GM19452 (cell line): ENCODE results near the gene KCTD20.
A peak's percentile ranks its signal among the peaks of the same experiment; 100 is the strongest.

Source experiments
- ATAC-seq: cut with Tn5 transposase; IDR thresholded peaks from one replicate; pipeline ENCODE4 v1.9.1; 2021; ENCODE audit not compliant: unreplicated experiment

The KCTD20 gene

GRCh38 chr6:36492092-36492491, 49.3 kb downstream of the KCTD20 start:
- ATAC-seq, result no peak

DNA sequence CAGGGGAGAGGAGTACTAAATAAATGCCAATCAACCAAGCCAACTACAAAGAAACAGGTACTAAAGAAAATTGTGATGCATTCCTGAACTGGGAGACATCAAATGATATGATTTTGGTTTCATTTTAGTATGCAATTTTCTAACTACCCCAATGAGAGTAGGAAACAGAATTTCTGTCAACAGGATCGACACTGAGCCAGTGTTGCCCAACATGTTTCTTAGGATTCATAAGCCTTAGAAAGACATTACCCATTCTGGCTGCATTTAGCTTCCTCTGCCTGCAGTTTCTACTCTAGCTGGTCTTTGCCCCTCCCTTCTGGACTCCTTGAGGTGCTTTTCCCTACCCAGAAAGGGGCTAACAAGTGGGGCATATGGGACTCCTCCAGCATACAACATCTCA, 49.8 kb downstream of the KCTD20 start:
- ATAC-seq, result no peak

DNA sequence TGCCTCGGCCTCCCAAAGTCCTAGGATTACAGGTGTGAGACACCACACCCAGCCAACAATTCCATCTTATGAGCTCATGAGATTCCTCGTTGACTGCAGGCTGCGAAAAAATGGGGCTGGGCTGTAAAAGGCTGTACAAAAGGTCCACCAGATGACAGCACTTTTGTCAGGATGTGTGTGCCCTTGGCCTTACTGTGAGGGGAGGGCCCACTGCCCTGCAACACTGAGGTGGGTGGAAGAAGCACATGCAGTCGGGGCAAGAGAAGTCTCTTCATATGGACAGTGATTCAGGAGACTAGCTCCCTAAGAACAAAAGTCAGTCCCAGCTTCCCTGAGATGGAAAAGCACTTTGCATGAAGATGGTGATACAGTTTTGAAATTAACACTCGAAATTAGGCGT, 50.5 kb downstream of the KCTD20 start:
- no peak for ATAC-seq

DNA sequence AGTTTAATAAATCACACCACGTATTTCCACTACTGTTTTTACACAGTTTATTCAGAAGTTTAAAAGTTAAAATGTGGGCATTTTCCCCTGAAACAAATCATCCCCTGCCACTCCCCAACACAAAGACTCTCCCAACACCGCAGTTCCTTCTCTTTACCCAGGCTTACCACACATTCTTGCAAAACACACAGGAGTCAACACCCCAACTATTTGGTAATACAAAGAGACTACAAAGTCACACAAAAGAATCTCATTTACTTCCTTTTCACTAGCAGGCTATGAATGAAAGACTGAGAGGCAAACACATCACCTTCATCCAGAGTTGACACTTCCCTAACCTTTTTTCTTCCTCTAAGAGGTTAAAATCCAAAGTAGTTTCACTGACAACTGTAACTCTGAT, 51.1 kb downstream of the KCTD20 start:
- ATAC-seq, result no peak

GRCh38 chr6:36495086-36495485, 52.3 kb downstream of the KCTD20 start:
- ATAC-seq, result no peak

GRCh38 chr6:36499918-36500317, 57.1 kb downstream of the KCTD20 start:
- no peak for ATAC-seq

DNA sequence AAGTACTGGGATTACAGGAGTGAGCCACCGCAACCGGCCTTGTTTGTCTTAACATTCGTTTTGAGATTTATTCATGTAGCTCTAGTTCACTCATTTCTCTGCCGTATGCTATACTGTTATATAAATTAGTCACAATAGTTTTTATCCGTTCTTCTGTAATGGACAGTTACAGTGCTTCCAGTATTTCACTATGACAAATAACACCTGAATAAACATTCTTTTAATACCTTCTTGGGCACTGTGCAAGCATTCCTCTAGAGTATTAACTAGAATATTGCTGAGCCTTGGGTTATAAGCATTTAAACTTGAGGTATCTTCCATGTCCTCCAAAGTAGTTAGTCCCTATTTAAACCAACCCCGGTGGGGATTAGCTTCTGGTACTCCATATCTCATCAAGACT, 58.9 kb downstream of the KCTD20 start:
- no peak for ATAC-seq

GRCh38 chr6:36504181-36504580, 61.4 kb downstream of the KCTD20 start:
- ATAC-seq, result no peak

- no peak for ATAC-seq
These were observed 62.2 kb downstream of the KCTD20 start for GRCh38 chr6:36504982-36505381.

DNA sequence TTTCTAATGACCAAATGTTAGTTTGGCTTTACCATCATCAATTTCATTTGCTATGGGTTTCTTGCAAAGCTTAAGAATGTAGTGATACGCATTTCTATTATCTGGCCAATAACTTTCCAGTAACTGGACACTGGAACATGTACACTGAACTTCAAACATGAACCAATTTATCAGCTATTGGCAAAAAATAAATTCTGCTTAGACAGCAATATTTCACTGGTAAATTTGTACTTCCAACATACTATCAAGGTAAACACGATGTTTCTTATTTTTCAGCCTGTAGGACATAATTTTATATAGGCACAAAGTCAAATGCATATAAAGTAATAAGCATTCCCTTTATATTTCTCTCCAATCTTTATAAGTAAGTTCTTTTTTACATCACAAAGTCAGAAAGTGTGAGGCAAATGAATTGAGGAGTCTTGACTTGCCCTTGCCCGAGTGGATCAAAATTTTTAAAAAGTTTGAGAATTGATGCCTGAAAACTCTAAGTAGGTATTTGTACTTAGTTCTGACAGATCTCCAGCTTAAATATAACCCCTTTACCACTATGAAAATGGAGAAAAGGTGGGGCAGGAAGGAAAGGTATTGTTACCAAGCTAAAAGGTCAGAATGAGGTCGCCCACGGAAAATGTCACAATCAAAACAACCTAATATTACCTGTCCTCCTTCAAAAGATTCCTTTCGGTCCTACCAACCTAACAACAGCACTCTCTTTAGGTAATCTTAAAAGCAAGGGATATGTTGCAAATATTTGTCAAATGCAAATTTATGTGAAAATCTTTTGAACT, 63.1 kb downstream of the KCTD20 start:
- no peak for ATAC-seq

- no peak for ATAC-seq
These were observed 63.8 kb downstream of the KCTD20 start for GRCh38 chr6:36506611-36507010.

GRCh38 chr6:36508532-36508931, 65.7 kb downstream of the KCTD20 start:
- ATAC-seq, result no peak

DNA sequence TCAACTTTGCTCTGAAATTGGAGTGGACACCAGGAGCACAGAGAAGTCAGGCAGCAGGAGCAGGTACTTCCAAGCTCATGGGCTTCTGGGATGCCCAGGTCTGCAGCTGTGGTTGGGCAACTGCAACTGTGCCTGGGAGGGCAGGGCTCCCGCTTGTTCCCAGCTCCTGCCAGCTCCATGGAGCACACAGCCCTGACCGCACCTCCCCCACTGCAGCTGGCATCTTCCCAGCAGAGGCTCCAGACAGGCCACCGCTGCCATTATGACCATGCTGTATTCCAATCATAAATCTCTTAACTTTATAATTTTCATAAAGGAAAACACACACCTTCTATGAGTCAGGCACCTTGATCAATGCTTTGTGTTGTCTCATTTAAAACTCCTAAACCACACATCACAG, 67.6 kb downstream of the KCTD20 start:
- no peak for ATAC-seq

- peak; percentile 67 for ATAC-seq
These were observed 72.0 kb downstream of the KCTD20 start for GRCh38 chr6:36514554-36515456.

DNA sequence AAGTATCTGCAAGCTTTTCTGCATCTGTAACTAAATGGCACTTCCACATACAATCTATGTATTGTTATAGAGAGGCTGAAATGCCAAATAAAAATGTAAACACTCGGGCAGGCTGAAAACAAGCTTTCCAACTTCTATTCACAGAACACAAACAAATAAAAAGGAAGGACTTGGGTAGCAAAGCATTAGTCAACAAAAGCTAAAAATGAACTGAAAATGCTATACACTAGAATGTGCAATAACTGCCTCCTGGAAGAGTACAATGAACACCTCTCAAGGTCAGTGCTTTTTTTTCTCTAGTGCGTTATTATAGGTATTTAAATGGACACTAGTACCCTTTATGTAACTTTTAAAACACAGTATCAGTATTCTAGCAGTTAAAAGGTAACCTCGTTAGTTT, 73.0 kb downstream of the KCTD20 start:
- no peak for ATAC-seq

GRCh38 chr6:36516559-36516958, 73.8 kb downstream of the KCTD20 start:
- ATAC-seq, result no peak

DNA sequence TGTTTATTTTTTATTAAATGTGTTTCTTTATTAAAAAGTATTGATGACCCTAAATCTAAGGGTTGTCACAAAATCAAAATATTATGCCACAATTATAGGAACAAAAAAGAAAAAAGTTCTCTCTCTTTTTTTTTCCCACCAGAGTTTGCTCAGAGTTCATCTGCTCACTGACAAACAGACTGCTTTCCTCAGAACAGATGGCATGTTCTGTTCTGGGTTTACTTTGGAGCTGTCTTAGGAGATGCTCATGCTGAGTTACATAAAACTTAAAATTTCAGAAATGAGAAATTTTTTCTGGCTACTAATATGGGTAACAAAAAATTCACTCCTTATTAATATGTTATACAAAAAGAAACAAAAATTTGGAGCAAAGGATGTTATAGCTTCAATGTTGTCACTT, 74.2 kb downstream of the KCTD20 start:
- ATAC-seq, result no peak

DNA sequence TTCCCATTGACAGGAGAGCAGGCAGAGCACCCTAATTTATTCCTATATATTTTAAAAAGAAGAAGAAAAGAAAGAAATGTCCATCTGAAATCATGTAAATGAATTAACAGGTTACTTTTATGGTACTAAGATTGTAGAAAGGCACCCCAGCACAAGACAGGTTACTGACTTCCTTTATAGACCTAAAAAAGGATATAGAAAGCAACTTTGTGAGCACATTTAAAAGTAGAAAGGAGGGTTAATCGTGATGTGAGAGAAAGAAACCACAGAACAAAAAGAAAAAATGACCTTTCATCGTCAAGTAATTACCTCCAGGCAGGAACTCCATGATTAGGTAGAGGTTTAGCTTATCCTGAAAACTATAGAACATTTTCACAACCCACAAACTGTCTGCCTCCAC, 74.6 kb downstream of the KCTD20 start:
- ATAC-seq, result no peak

DNA sequence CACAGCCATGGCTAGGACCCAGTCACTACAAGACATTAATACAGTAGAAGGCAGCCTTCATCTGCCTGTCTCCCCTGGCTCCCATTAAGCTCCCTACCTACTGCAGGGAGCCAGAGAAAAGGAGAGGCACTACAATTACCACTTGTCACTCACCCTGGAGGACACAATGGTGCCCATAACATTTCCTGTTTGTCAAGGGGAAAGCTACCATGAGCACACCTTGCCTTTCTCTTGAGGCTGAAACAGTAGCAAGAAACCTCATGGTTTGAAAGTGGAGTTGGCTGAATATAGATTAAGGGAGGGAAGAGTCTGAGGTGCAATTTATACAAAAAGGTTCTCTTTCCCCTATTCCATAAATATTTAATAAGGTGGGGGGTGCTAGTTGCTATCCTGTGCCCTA, 76.6 kb downstream of the KCTD20 start:
- no peak for ATAC-seq

DNA sequence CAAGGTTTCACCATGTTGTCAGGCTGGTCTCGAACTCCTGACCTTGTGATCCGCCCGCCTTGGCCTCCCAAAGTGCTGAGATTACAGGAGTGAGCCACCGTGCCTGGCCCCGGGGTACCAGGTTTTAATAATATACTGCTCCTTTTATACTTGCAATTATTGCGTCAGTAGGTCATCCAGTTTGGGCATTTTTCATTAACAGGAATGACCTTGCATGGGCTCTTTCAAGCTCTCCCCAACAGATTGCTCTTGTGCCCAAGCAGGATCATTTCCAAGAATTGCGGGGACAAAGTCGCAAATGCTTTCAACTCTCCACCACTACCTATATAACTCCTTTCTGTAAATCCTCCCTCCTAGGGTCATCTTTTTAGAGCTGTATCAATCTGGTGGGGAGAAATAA, 80.7 kb downstream of the KCTD20 start:
- ATAC-seq, result no peak

DNA sequence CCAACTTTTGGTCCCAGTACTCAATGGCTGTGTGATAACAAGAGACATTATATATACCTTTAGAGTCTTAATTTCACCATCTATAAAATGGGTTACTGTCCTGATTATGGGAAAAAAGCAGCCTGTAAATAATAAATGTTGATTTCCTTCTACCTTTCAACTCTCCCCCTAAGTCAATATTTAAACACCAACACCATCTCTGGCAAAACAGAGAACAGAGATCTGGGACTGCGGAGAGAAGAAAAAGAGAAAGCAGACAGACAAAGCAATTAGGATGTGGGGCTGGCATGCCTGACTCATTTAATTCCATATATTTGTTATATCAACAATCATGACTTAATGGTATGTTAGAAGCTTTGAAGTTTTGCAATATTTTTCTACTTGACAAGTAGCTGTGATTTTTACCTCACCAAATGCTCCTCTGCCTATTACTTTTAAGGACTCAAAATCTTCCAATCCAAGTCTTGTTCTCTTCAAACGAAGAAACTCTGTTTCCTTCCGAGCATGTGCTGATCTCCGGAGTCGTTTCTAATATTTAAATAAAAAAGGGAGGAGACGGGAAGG, 81.2 kb downstream of the KCTD20 start:
- no peak for ATAC-seq

GRCh38 chr6:36524871-36525270, 82.1 kb downstream of the KCTD20 start:
- ATAC-seq, result no peak
